Panc1 (cell line): ENCODE measurements around the gene CLCN1.

ENCODE experiments used
- TCF7L2 ChIP-seq: IDR thresholded peaks from 2 replicates; pipeline ENCODE4 v1.6.1; 2011; ENCODE audit warnings: mild to moderate bottlenecking, low read depth, low read length, inconsistent platforms
- TF ChIP-seq, protein P1 (sequence below), 2 experiments: IDR thresholded peaks; 2 replicates each; pipeline ENCODE4 v1.6.1; 2011 to 2012; ENCODE audit warnings: low read depth in 2 of 2, control low read depth in 1 of 2, low read length in 1 of 2, mild to moderate bottlenecking in 1 of 2, moderate library complexity in 1 of 2; ENCODE audit not compliant: insufficient read depth in 1 of 2
- TF ChIP-seq, protein P2 (sequence below): fragments of 450-650 bp; IDR thresholded peaks from 2 replicates; pipeline ENCODE4 v1.5.1; 2017; ENCODE audit warnings: mild to moderate bottlenecking

GRCh38 chr7:143285806-143286521 lies 29.9 kb upstream of the CLCN1 start:
- TF ChIP-seq, protein P1, sequence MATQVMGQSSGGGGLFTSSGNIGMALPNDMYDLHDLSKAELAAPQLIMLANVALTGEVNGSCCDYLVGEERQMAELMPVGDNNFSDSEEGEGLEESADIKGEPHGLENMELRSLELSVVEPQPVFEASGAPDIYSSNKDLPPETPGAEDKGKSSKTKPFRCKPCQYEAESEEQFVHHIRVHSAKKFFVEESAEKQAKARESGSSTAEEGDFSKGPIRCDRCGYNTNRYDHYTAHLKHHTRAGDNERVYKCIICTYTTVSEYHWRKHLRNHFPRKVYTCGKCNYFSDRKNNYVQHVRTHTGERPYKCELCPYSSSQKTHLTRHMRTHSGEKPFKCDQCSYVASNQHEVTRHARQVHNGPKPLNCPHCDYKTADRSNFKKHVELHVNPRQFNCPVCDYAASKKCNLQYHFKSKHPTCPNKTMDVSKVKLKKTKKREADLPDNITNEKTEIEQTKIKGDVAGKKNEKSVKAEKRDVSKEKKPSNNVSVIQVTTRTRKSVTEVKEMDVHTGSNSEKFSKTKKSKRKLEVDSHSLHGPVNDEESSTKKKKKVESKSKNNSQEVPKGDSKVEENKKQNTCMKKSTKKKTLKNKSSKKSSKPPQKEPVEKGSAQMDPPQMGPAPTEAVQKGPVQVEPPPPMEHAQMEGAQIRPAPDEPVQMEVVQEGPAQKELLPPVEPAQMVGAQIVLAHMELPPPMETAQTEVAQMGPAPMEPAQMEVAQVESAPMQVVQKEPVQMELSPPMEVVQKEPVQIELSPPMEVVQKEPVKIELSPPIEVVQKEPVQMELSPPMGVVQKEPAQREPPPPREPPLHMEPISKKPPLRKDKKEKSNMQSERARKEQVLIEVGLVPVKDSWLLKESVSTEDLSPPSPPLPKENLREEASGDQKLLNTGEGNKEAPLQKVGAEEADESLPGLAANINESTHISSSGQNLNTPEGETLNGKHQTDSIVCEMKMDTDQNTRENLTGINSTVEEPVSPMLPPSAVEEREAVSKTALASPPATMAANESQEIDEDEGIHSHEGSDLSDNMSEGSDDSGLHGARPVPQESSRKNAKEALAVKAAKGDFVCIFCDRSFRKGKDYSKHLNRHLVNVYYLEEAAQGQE (IDR thresholded peaks at IDR 0.05; ENCODE audit: insufficient read depth in 1 of 2, low read depth in 2 of 2, low read length in 1 of 2), result no peak
- TF ChIP-seq, protein P2, sequence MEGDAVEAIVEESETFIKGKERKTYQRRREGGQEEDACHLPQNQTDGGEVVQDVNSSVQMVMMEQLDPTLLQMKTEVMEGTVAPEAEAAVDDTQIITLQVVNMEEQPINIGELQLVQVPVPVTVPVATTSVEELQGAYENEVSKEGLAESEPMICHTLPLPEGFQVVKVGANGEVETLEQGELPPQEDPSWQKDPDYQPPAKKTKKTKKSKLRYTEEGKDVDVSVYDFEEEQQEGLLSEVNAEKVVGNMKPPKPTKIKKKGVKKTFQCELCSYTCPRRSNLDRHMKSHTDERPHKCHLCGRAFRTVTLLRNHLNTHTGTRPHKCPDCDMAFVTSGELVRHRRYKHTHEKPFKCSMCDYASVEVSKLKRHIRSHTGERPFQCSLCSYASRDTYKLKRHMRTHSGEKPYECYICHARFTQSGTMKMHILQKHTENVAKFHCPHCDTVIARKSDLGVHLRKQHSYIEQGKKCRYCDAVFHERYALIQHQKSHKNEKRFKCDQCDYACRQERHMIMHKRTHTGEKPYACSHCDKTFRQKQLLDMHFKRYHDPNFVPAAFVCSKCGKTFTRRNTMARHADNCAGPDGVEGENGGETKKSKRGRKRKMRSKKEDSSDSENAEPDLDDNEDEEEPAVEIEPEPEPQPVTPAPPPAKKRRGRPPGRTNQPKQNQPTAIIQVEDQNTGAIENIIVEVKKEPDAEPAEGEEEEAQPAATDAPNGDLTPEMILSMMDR, result no peak
- no peak for TF ChIP-seq TCF7L2
